ENCODE measurements around the gene C7orf33. TPM values are rescaled to one million over a fixed set of nuclear protein-coding genes. Genes with fewer than 3 reads are reported as not detected.
"Not testable (repeated sequence)": the region's sequence is repeated elsewhere in the genome, so short reads cannot be mapped to it uniquely, and the experiment has no call there.

C7orf33 gene
- total and polyA plus RNA-seq, 11 donors: not detected

- H3K36me3 ChIP-seq: no peaks in the 10 kb centered on the region
- no peaks in the 10 kb centered on the region for H3K9me3 ChIP-seq
- H3K27me3 ChIP-seq: peaks cover 0 to 4% (median 0%) of the 10 kb centered on the region in 9 donors
- DNase-seq (no peak), ATAC-seq (no peak)
- 27 to 56% (median 39%) methylated on average over 3 of the region's 3 CpGs for WGBS, 4 donors
- peaks cover 0 to 15% (median 0%) of the 10 kb centered on the region in 12 donors for H3K4me1 ChIP-seq
- no peak overlapping the region for H3K4me3 ChIP-seq
- H3K27ac ChIP-seq: no peak overlapping the region
- TF ChIP-seq POLR2A (IDR thresholded peaks at IDR 0.05) (no peak), CTCF (IDR thresholded peaks at IDR 0.05) (no peak)
- intact Hi-C loops (cut with DNase I): no loop called here
Measured at GRCh38 chr7:148587076-148587475, 3.5 kb upstream of the C7orf33 start.

- intact Hi-C loops (cut with DNase I): no loop called here
- no peaks in the 10 kb centered on the region for H3K36me3 ChIP-seq
- H3K27me3 ChIP-seq: peaks cover 0 to 4% (median 0%) of the 10 kb centered on the region in 9 donors
- TF ChIP-seq CTCF (IDR thresholded peaks at IDR 0.05) (no peak), POLR2A (IDR thresholded peaks at IDR 0.05) (no peak)
- H3K9me3 ChIP-seq: no peaks in the 10 kb centered on the region
- no peak overlapping the region for H3K4me3 ChIP-seq
- H3K27ac ChIP-seq: no peak overlapping the region
- H3K4me1 ChIP-seq: peaks cover 0 to 15% (median 0%) of the 10 kb centered on the region in 12 donors
- no peak for DNase-seq
- no peak for ATAC-seq
- WGBS, 4 donors: 69 to 78% (median 73%) methylated on average over 6 of the region's 6 CpGs
Measured at GRCh38 chr7:148588168-148588567, 2.4 kb upstream of the C7orf33 start.

- ATAC-seq (no peak), DNase-seq (no peak)
- 77 to 81% (median 80%) methylated on average over 13 of the region's 13 CpGs for WGBS, 4 donors
- Histone ChIP-seq H3K36me3 (no peaks in the 10 kb centered on the region), H3K4me1 (peaks cover 0 to 13% (median 0%) of the 10 kb centered on the region in 12 donors), H3K27ac (no peak overlapping the region), H3K27me3 (peaks cover 0 to 4% (median 0%) of the 10 kb centered on the region in 9 donors), H3K9me3 (no peaks in the 10 kb centered on the region), H3K4me3 (no peak overlapping the region)
- no peak for TF ChIP-seq POLR2A (IDR thresholded peaks at IDR 0.05)
- intact Hi-C loops (cut with DNase I): no loop called here
Measured at GRCh38 chr7:148588670-148589131, 1.9 kb upstream of the C7orf33 start.

- Histone ChIP-seq H3K9me3 (no peaks in the 10 kb centered on the region), H3K27me3 (peaks cover 0 to 4% (median 0%) of the 10 kb centered on the region in 9 donors), H3K27ac (no peak overlapping the region), H3K4me1 (peaks cover 0 to 4% (median 0%) of the 10 kb centered on the region in 12 donors), H3K4me3 (no peak overlapping the region), H3K36me3 (no peaks in the 10 kb centered on the region)
- ATAC-seq: no peak
- intact Hi-C loops (cut with DNase I): no loop called here
- DNase-seq: no peak
- 58 to 64% (median 63%) methylated on average over 3 of the region's 3 CpGs for WGBS, 4 donors
- TF ChIP-seq CTCF (IDR thresholded peaks at IDR 0.05) (no peak), POLR2A (IDR thresholded peaks at IDR 0.05) (no peak)
Measured at GRCh38 chr7:148589640-148590039, 926 bp upstream of the C7orf33 start.

- ATAC-seq; H3K27ac ChIP-seq; H3K4me1 ChIP-seq; H3K9me3 ChIP-seq; H3K4me3 ChIP-seq; H3K36me3 ChIP-seq; H3K27me3 ChIP-seq; DNase-seq; intact Hi-C loops (cut with DNase I): not testable (repeated sequence)
- 93 to 99% (median 95%) methylated on average over 3 of the region's 3 CpGs for WGBS, 4 donors
Measured at GRCh38 chr7:148596354-148596753, 5.8 kb downstream of the C7orf33 start.

All from heart left ventricle (tissue), 16 donors.